IPS-15b (cell line): ENCODE measurements around the gene SGPP2.

Experiments used
- H3K27me3 ChIP-seq: one replicate; pipeline ENCODE4 v1.6.1; 2013; ENCODE audit warnings: low read length; ENCODE audit not compliant: control insufficient read depth, insufficient read depth
- H3K36me3 ChIP-seq: one replicate; pipeline ENCODE4 v1.6.1; 2013; ENCODE audit warnings: low read length; ENCODE audit not compliant: control insufficient read depth, insufficient read depth
- H3K4me1 ChIP-seq: one replicate; pipeline ENCODE4 v1.6.1; 2013; ENCODE audit warnings: mild to moderate bottlenecking, low read length; ENCODE audit not compliant: control insufficient read depth, insufficient read depth
- H3K4me3 ChIP-seq: one replicate; pipeline ENCODE4 v1.5.1; 2013; ENCODE audit warnings: low read depth, low read length
- H3K9ac ChIP-seq: one replicate; pipeline ENCODE4 v1.6.1; 2013; ENCODE audit warnings: low read depth, mild to moderate bottlenecking, low read length
- H3K9me3 ChIP-seq: one replicate; pipeline ENCODE4 v1.6.1; 2013; ENCODE audit warnings: mild to moderate bottlenecking, low read length; ENCODE audit not compliant: control insufficient read depth, insufficient read depth

Gene SGPP2, protein sequence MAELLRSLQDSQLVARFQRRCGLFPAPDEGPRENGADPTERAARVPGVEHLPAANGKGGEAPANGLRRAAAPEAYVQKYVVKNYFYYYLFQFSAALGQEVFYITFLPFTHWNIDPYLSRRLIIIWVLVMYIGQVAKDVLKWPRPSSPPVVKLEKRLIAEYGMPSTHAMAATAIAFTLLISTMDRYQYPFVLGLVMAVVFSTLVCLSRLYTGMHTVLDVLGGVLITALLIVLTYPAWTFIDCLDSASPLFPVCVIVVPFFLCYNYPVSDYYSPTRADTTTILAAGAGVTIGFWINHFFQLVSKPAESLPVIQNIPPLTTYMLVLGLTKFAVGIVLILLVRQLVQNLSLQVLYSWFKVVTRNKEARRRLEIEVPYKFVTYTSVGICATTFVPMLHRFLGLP

DNA sequence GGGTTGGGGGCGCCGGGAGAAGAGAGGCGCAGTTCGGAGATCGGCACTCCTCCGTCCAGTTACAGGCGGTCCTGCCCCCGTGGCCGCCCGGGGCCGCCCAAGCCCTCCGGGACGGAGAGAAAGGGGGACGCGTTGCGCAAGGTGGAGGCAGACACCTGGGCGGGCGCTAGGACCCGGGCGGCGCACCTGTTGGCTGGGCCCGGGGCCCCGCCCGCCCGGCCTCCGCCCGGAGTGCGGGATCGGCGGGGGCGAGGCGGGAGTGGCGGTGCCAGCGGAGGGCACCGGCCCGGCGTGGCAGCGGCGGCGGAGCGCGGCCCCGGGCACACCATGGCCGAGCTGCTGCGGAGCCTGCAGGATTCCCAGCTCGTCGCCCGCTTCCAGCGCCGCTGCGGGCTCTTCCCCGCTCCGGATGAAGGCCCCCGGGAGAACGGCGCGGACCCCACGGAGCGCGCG, at the start of gene SGPP2:
SGPP2 (plus strand) TSS at position 268 of the 453 bp plus-strand sequence; CDS start at position 328, 60 bp downstream.
- Histone ChIP-seq H3K36me3 (no peaks in the 10 kb centered on the region), H3K9ac (no peak within 1 kb of the TSS), H3K9me3 (no peaks in the 10 kb centered on the region), H3K4me1 (no peaks in the 10 kb centered on the region), H3K4me3 (peak within 1 kb of the TSS; percentile 52), H3K27me3 (peaks cover 88% of the 10 kb centered on the region)

DNA sequence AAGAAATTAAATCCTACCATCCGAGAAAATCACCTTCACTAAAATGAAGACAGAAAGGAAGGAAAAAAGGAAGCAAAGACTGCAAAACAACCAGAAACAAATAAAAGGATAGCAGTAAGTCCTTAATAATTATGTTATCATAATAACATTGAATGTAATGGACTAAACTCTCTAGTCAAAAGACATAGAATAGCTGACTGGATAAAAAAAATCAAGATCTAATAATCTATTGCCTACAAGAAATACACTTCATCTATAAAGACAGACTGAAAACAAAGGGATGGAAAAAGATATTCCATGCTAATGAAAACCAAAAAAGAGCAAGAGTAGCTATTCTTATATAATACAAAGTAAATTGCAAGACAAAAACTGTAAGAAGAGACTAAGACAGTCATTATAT, 48.5 kb upstream of the SGPP2 start:
- Histone ChIP-seq H3K4me1 (no peaks in the 10 kb centered on the region), H3K9ac (no peak overlapping the region), H3K36me3 (no peaks in the 10 kb centered on the region), H3K9me3 (no peaks in the 10 kb centered on the region), H3K27me3 (no peaks in the 10 kb centered on the region), H3K4me3 (no peak overlapping the region)

DNA sequence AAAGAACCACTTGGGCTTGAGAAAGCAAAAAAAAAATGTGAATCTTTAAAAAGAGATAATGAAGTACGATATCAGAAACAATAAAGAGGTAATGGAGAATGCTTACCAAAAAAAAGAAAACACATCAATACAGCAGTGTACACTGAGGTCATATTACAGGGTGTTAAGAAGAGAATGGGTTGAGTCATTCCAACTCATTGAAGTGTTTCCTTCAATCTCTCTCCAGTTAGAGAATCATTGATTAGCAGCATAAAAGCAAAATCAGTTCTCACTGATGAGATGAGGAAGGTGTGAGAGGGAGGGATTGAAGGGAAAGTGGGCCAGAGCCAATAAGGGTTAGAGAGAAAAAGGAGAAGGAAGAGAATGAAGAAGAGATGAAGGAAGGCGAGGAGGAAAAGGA, 43.9 kb upstream of the SGPP2 start:
- H3K4me1 ChIP-seq = peaks cover 2% of the 10 kb centered on the region
- H3K36me3 ChIP-seq = no peaks in the 10 kb centered on the region
- no peak overlapping the region for H3K4me3 ChIP-seq
- H3K9me3 ChIP-seq = no peaks in the 10 kb centered on the region
- no peaks in the 10 kb centered on the region for H3K27me3 ChIP-seq
- H3K9ac ChIP-seq = no peak overlapping the region

DNA sequence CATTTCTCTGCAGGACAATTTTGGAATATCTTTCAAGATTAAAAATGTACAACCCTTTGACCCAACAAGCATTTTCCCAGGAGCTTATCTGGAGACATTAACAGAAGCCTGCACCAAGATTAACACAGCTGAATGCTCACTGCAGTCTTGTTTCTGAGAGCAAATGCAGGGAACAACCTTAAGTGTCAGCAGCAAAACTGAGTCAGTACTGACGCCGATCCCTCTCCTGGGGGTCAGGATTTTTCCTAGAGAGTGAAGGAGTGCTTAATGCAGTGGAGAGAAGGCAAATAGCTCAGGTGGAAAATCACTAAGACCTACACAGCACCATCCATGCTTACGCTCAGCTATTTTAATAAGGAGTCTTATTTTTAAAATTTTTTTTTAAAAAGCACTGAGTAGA, 42.8 kb upstream of the SGPP2 start:
- no peaks in the 10 kb centered on the region for H3K27me3 ChIP-seq
- H3K9ac ChIP-seq = no peak overlapping the region
- no peaks in the 10 kb centered on the region for H3K36me3 ChIP-seq

DNA sequence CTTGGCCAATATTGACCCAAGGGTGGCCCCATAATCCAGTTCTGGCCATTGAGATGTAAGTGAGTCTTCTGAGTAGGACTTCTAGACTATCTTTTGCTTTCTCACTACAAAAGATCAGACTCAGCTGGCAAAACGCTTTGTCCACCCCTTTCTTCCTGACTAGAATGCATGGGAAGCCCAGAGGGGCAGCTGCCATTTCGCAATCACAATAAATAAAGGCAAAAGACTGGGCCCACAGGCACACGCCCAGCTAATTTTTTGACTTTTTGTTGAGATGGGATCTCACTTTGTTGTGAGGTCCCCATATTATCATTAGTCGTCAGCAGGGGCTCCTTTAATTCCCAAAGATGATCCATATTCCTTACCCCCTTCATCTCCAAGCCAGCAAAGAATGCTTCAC, 41.1 kb upstream of the SGPP2 start:
- Histone ChIP-seq H3K9ac (no peak overlapping the region), H3K9me3 (no peaks in the 10 kb centered on the region), H3K4me1 (peaks cover 2% of the 10 kb centered on the region), H3K4me3 (no peak overlapping the region), H3K27me3 (no peaks in the 10 kb centered on the region), H3K36me3 (no peaks in the 10 kb centered on the region)

More for the DNA sequence above, 42.8 kb upstream of the SGPP2 start:
- Histone ChIP-seq H3K9me3 (no peaks in the 10 kb centered on the region), H3K4me1 (peaks cover 2% of the 10 kb centered on the region), H3K4me3 (no peak overlapping the region)

DNA sequence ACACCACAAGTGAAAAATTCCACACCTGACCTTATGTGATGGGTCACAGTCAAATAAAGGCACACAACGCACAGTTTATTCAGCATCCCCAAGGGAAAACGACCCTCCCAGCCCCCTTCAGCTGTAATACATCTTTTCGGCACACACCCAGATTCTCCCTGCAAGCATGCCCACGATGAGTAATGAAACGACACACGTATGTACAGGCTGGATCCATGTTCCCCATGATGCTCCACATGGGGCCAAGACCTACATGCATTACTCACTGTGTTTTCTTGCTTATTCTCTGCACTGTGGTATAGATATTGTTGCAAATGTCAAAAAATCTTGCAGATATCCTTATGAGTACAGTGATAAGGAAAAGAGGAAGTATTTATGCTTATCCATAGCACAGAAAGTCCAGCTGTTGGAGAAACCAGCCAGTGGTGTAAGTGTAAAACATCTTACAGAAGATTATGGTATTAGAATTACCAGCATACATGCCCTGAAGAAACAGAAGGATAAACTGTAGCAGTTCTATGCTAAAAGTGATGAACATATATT, 32.5 kb upstream of the SGPP2 start:
- Histone ChIP-seq H3K4me1 (peaks cover 8% of the 10 kb centered on the region), H3K9ac (no peak overlapping the region), H3K9me3 (no peaks in the 10 kb centered on the region), H3K36me3 (no peaks in the 10 kb centered on the region), H3K4me3 (no peak overlapping the region), H3K27me3 (no peaks in the 10 kb centered on the region)

DNA sequence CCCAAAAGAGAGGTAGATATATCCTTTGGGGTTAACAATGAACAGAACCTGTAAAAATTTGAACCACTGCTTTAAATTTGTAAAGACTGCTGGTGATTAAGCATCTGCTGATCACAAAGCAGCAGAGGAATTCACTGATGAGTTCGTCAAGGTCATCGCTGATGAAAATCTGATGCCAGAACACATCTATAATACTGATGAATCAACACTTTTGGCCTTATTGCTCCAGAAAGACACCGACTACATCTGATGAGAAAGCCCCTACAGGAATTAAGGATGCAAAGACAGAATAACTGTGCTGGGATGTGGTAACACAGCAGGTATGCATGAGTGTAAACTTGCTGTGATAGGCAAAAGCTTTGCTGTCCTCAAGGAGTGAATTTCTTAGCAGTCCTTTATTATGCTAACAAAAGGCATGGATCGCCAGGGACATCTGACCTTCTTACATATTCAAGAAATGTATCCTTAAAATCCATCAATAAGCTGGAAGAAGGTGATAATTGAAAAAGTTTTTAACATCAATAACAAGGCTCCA, 30.5 kb upstream of the SGPP2 start:
- H3K4me1 ChIP-seq = peaks cover 8% of the 10 kb centered on the region
- H3K36me3 ChIP-seq = no peaks in the 10 kb centered on the region
- no peaks in the 10 kb centered on the region for H3K27me3 ChIP-seq
- no peak overlapping the region for H3K9ac ChIP-seq
- no peaks in the 10 kb centered on the region for H3K9me3 ChIP-seq
- no peak overlapping the region for H3K4me3 ChIP-seq

DNA sequence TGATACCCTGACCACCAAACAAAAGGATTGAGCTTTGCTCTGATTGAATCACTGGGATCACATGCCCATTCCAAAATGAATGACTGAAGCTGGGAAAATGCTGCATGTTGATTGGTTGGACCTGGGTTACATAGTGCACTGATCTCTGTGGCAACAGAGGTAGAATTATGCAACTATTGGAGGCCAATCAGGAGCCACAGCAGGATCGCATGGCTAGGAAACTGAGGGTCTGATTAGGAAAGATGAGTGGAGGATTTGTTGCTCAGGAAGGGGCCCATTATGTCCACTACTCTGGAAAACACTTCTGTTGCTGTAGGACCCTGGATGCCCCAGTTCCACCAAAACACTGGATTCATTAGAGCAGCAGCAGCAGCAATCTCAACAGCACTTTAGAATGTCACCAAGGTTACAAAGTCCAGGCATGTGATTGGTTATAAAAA, 25.9 kb upstream of the SGPP2 start:
- Histone ChIP-seq H3K27me3 (no peaks in the 10 kb centered on the region), H3K4me3 (no peak overlapping the region), H3K36me3 (no peaks in the 10 kb centered on the region), H3K4me1 (peaks cover 6% of the 10 kb centered on the region), H3K9me3 (no peaks in the 10 kb centered on the region), H3K9ac (no peak overlapping the region)

DNA sequence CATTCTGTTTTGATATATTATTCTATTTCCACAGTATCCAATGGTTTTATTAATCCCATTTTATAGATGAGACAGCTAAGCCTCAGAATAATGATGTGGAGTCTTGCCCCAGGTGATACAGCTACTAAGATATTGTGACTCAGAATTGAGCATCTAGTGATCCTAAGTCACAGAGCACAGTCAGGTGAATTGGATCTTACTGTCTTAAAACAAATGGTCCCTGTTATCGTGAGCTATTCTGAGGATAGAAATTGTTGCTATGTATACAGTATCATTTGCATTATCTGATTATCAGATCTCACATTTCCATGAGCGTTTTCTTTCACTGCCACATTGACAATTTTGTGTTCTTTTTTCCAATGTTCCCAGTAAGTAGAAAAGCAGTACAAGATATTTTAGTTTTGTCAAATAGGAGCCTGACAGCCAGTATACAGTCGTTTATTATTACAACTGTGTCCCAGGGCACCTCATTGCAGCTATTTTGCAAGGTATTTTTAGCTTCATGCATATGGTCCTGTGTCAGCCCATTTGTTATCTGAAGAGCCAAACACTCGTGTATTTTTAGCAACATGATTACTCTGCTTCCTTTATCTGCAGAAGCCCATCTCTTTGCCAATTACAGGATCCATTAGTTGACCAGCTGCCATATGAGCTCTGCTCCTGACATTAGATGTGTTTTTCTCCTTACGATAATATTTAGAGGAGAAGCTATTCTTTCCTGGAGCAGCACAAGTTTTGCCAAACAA, 25.1 kb upstream of the SGPP2 start:
- Histone ChIP-seq H3K36me3 (no peaks in the 10 kb centered on the region), H3K27me3 (no peaks in the 10 kb centered on the region), H3K9ac (no peak overlapping the region), H3K9me3 (no peaks in the 10 kb centered on the region), H3K4me3 (no peak overlapping the region), H3K4me1 (no peaks in the 10 kb centered on the region)

DNA sequence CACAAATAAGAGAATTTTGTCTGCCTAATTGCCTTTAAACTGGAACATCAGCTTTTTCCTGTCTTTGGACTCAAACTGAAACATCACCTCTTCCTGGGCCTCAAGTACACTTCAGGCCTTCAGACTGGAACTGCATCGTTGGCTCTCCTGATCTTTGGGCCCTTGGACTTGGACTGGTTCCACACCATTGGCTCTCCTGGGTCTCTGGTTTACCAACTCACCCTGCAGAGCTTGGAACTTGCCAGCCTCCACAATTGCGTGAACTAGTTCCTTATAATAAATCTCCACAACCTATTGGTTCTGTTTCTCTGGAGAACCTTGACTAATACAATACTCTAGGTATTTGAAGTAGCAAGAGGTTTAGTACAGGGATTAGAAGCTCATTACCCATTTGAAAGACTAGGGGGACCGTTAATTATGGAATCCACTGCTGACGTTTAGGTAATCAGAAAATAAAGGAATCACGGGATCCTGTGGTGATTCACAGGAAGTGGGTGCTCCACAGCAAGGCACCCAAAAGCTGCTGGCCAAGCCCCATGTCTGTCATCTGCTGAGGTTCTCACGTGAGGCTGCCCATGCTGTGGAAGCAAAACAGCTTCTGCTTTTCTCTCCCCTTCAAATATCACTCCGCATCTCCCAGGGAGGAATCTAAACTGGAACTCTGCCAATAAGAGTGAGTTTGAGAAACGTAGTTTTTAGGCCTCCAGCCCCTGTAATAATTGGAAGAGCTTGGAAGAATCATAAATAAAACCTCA, 20.0 kb upstream of the SGPP2 start:
- no peaks in the 10 kb centered on the region for H3K27me3 ChIP-seq
- H3K4me3 ChIP-seq = no peak overlapping the region
- no peaks in the 10 kb centered on the region for H3K36me3 ChIP-seq
- no peak overlapping the region for H3K9ac ChIP-seq
- no peaks in the 10 kb centered on the region for H3K9me3 ChIP-seq
- H3K4me1 ChIP-seq = no peaks in the 10 kb centered on the region

DNA sequence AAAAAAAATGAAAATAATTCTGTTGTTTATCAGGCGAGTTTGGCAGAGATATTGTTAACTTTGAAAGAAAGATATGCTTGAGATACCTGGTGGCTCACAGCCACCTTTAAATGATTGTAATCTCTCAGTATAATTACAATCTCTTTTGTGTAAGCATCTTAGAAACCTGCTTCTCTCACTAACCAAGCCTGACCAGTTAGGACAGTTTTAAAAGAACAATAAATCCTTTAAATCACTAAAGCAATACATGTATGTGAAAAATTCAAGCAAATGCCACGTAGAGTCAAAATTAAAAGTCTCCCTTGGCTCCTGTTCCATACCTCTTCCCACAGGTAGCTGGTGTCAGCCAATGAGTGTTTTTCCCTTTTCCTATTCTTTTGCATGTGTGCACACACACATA, 15.7 kb upstream of the SGPP2 start:
- Histone ChIP-seq H3K9ac (no peak overlapping the region), H3K9me3 (peaks cover 2% of the 10 kb centered on the region), H3K4me3 (no peak overlapping the region), H3K27me3 (no peaks in the 10 kb centered on the region), H3K4me1 (no peaks in the 10 kb centered on the region), H3K36me3 (no peaks in the 10 kb centered on the region)
